Limb (tissue), 2 donors: ENCODE measurements around the gene UBE2J2.

ENCODE experiments used
- DNase-seq, 2 donors: peaks; one replicate each; pipeline ENCODE4 v3.0.0-alpha.2; 2016; ENCODE audit errors: extremely low spot score in 2 of 2

The UBE2J2 gene

GRCh38 chr1:1281533-1282321, 8.1 kb upstream of the UBE2J2 start:
- no peak for DNase-seq

DNA sequence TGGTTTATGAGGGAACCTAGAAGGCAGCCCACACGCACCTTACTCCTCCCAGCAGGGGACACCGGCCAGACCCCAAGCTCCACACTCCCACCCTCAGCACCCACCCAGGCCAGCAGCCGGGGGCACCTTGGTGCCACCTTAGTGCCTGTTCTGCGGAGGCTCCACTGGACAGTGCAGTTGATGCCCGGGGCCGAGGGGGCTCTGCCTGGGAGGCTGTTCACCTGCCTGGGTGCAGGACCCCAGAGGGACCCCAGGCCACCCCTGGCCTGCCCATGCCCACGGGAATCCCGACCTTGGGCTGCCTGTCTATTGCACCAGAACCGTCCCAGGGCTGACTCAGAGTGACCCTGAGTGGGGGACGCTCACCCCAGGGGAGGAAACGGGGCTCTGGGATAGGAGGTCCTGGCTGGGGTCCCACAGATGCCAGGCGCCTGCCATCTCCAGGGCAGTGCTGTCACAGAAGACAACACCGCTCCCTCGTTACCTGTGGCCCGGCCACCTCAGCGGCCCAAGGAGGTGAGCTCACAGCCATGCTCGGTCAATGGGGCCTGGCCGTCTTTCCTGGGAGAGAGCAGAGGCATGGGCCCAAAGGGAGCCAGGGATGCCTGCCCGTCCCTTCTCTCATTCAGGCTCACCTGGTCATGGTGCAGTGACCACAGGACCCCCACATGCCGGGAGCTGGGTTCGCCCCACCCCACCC, 7.3 kb upstream of the UBE2J2 start:
- no peak for DNase-seq

GRCh38 chr1:1279028-1279427, 5.4 kb upstream of the UBE2J2 start:
- no peak for DNase-seq

DNA sequence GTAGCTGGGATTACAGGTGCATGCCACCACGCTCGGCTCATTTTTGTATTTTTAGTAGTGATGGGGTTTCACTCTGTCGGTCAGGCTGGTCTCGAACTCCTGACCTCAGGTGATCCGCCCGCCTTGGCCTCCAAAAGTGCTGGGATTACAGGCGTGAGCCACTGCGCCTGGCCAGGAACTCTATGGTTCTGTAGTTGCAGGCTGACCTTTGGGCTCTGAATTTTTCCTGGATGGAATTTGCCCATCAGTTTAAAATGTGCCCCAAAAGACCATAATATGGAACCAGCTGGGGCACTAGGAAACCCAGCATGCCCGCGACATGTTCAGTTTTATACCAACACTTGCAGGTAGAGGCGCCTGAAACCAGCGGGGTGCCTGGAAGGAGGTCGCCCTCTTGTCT, 5.0 kb upstream of the UBE2J2 start:
- DNase-seq = no peak

GRCh38 chr1:1275836-1276235, 2.2 kb upstream of the UBE2J2 start:
- no peak for DNase-seq

DNA sequence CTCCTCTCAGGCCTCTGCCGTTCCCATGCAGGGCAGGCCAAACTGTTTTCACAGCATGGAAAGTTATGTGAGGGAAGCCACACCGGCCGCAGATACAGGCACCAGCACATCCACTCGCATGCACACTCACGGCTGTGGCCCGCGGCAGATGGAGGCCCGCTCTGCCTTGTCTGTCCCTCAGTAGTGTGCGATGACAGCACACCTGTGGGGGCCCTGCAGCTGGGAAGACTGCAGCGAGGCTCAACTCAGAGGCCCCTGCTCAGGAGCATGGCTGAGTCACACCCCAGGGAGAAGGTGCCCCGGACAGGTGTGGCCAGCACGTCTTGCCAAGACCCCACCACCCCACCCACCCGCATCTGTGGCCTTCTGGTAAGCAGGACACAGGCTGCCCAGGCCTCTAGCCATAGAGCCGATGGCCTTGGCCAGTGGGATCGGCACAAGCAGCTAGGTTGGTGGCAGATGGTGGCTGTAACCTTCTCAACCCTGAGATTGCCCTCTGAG, 1.3 kb upstream of the UBE2J2 start:
- no peak for DNase-seq

DNA sequence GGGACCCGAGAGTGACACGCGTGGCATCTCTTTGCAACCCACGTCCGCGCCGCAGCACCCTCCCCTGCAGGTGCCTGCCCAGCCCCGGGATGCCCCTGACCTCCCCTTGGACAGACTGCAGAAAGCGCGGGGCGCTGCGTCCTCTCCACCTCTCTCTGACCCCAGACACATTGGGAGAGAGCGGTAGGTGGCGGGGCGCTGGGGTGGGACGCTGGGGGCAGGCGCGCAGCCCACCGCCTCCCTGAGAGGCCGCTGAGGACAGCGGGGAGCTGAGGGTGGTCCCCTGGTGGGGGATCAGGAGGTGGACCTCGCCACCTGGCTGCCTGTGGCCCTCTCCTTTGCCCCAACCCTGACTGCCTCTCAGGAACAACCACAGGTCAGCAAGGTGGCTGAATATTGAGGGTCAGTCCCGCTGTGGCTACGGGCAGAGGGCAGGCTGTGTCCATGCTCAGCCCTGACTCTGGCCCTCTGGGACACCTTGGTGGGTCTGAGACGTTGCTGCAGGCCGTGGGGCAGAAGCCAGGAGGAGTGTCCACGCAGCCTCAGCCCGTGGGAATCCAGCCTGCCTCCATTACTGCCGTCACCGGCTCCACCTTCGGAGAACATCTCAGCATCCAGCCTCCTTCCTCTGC, 761 bp upstream of the UBE2J2 start:
- DNase-seq = no peak

GRCh38 chr1:1273209-1273511, 494 bp downstream of the UBE2J2 start:
- no peak for DNase-seq

DNA sequence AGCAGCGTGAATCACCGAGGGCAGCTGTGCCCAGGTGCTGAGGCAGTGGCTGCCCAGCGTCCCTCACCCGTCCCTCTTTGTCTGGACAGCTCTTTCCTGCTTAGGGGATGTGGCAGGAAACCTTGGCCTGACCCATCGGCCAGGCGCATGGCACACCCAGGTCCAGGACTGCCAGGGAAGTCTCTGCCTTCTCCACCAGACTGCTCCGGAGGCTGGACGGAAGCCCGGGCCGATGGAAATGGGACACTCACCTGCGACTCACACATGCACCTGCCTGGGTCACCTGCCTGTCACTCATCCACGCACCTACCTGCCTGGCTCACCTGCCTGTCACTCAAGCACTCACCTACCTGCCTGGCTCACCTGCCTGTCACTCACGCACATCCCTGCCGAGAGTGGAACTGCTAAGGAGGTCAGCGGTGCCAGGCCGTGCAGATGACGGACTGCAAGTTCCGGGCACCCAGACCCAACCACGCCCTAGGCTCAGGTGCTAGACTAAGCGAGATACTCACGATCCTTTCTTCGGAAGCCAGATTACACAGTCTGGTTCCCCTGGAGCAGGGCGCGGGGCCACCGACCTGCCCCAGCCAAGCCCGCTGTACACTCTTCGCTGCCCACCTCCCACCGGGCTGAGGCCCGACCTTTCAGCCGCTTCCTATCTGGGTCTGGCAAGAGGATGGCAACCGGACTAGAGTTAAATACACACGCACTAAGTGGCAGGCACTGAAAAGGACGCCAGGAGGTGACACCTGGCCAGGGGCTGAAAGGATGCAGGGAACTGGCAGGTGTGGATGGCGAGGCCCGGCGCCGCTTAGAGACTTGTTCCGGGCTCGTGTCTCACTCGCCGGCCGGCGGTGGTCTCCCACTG, 1.1 kb downstream of the UBE2J2 start:
- DNase-seq = no peak

DNA sequence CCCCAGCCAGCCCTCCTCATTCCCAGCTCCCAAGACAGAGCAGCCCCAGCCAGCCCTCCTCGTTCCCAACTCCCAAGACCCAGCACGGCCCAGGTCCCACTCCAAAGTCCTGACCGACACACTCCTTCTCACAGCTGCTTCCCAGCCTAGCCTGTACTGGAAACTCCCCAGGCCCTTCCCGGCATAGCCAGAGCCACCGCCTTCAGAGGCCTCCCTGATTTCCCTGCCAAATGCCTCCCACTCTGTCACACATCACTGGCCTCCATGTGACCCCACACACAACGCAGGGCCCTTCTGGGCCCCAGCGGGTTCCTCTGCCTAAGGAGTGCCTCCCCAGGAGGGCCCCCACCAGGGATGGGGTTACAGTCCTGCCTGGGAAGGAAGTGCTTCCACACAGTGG, 2.8 kb downstream of the UBE2J2 start:
- no peak for DNase-seq

- DNase-seq = no peak
These were observed 5.4 kb downstream of the UBE2J2 start for GRCh38 chr1:1268284-1268682.

- DNase-seq = no peak
These were observed 6.0 kb downstream of the UBE2J2 start for GRCh38 chr1:1267488-1268283.

DNA sequence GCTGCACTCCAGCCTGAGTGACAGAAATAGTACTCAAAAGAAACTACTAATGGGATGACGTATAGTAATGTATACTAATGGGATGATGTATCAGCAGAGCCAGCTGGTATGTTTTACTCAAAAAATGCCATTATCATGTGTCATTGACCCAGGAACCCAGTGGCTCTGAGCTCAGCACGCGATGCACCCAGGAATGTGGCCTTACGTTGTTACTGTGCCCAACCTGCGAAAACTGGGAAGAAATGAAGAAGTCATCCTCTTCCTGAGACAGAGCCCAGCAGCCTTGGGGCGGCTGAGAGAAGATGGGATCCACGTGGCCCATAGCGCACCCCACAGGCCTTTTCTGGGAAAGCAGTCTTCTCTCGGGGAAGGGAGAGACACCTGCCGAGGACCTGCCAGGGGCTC, 8.8 kb downstream of the UBE2J2 start:
- DNase-seq = no peak

- no peak for DNase-seq
These were observed 9.6 kb downstream of the UBE2J2 start for GRCh38 chr1:1264026-1264425.

DNA sequence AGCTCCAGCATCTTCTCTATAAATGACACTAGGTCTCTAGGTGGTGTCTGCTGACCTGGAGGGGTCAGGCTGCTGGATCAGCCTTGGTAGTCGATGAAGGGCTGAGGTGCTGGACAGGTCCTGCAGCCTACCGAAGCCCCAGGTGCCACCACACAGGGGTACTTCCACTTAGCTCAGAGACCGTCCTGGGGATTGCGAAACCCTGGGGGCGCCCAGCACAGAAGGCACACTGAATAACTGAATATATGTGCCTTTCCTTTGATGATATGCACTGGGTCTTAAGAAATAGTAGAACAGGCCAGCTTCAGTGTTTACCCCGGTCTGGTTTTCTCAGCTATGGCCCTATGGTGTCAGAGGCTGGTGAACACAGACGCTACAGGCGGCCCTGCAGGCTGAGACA, 10.9 kb downstream of the UBE2J2 start:
- no peak for DNase-seq

DNA sequence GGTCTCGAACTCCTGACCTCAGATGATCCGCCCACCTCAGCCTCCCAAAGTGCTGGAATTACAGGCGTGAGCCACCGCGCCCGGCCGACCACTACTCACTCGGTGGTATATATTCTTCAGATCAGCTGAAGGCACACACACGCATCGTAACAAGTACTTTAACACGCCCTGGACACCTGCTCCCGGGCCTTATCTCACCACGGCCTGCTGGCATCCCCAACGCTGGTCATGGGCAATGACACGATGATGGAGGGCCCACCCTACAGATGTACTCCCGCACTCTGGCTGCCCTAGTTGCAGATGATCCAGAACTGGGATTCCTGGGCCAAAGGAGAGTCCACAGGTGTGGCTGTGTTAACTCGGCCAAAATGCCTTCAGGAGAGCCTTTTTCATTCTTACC, 11.6 kb downstream of the UBE2J2 start:
- DNase-seq = no peak

DNA sequence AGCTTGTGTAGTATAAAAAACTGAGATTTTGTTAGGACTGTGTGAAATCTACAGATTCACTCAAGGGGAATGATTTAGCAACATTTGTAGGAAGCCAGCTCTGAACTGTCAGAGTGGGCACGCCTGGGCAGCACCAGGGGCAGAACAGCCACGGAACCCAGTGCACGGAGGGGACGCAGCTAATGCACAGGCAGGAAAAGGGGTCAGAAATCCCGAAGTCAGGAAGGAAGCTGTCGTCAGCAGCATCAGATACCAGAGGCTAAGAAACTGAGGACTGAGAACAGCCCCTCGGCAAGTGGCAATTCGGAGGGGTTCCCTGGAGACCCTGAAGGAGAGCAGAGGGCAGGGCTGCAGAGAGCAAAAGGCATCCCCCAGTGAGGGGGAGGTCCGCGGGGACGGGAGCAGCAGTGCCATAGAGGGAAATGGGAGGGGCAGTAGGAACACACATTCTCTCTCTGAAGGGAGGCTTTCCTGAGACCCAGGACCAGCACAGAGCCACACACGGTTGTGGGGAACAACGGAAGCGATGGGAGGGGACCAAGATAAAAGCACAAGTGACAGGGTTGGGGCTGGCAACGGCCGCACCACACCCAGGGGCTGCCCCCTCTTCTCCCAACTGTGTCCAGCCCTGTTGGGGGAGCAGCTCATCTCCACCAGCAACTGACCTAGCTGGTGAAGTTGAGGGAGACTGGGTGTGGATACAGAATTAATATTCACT, 12.7 kb downstream of the UBE2J2 start:
- DNase-seq = no peak

DNA sequence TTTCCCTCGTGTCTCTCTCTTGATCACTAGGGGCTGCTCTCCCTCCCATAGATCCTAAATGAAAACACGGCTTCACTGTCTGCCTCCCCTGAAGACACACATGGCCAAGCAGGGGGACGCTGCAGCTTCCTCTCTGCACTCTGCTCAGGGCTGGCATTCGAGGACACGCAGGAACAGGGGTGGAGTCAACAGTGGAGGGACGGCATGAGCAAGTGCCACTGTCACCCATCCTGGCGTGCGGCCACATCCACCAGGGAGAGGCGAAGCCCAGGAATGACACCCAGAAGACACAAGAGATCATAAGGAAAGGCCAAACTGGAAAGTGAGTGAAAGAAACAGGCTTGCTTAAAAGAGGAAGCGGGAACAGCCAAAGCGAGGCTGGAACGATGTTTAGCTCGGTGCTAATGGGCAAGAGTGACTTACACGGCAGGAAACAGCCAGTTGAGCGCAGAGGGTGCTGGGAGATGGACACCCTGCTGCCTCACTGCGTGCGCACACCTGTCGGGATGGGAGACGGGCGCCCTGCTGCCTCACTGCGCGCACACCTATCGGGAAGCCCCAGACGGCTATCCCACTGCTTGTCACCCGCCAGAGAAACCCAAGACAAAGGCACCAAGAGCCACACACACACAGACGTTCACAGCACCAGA, 13.6 kb downstream of the UBE2J2 start:
- no peak for DNase-seq

GRCh38 chr1:1259540-1259939, 14.1 kb downstream of the UBE2J2 start:
- DNase-seq = no peak

GRCh38 chr1:1259119-1259488, 14.6 kb downstream of the UBE2J2 start:
- DNase-seq = no peak
